GM18858 (cell line): Measurements from ENCODE around the gene HSPA12A.

Experiments
- ATAC-seq: cut with Tn5 transposase; IDR thresholded peaks from one replicate; pipeline ENCODE4 v1.9.1; 2021; ENCODE audit not compliant: unreplicated experiment

Gene HSPA12A

GRCh38 chr10:116694243-116694926 is 48.0 kb downstream of the HSPA12A start:
- ATAC-seq, result no peak

- no peak for ATAC-seq
Observed at GRCh38 chr10:116692225-116692624, 50.1 kb downstream of the HSPA12A start.

- ATAC-seq, result no peak
Observed at GRCh38 chr10:116691635-116692034, 50.7 kb downstream of the HSPA12A start.

- no peak for ATAC-seq
Observed at GRCh38 chr10:116690356-116691322, 51.7 kb downstream of the HSPA12A start.

GRCh38 chr10:116689744-116690143 is 52.6 kb downstream of the HSPA12A start:
- ATAC-seq, result no peak

- no peak for ATAC-seq
Observed at GRCh38 chr10:116688741-116689495, 53.4 kb downstream of the HSPA12A start.

GRCh38 chr10:116688241-116688711 is 54.1 kb downstream of the HSPA12A start:
- ATAC-seq, result no peak

- no peak for ATAC-seq
Observed at GRCh38 chr10:116687633-116688032, 54.7 kb downstream of the HSPA12A start.

GRCh38 chr10:116686632-116687031 is 55.7 kb downstream of the HSPA12A start:
- ATAC-seq, result no peak

- no peak for ATAC-seq
Observed at GRCh38 chr10:116685807-116686206, 56.6 kb downstream of the HSPA12A start.

GRCh38 chr10:116684781-116685180 is 57.6 kb downstream of the HSPA12A start:
- ATAC-seq, result no peak

- ATAC-seq, result no peak
Observed at GRCh38 chr10:116683821-116684220, 58.5 kb downstream of the HSPA12A start.

- ATAC-seq, result no peak
Observed at GRCh38 chr10:116683166-116683565, 59.2 kb downstream of the HSPA12A start.

GRCh38 chr10:116679351-116679750 is 63.0 kb downstream of the HSPA12A start:
- no peak for ATAC-seq

GRCh38 chr10:116676633-116677032 is 65.7 kb downstream of the HSPA12A start:
- ATAC-seq, result no peak

GRCh38 chr10:116676118-116676517 is 66.2 kb downstream of the HSPA12A start:
- ATAC-seq, result no peak

- ATAC-seq, result no peak
Observed at GRCh38 chr10:116674901-116675423, 67.4 kb downstream of the HSPA12A start.

GRCh38 chr10:116673866-116674265 is 68.5 kb downstream of the HSPA12A start:
- ATAC-seq, result no peak

- no peak for ATAC-seq
Observed at GRCh38 chr10:116672891-116673290, 69.5 kb downstream of the HSPA12A start.

- ATAC-seq, result no peak
Observed at GRCh38 chr10:116671274-116671926, 71.0 kb downstream of the HSPA12A start.
